Effector memory CD8-positive, alpha-beta T cell (primary cell): ENCODE data around the gene SUPT3H.
"Not testable (repeated sequence)": the region's sequence is repeated elsewhere in the genome, so short reads cannot be mapped to it uniquely, and the experiment has no call there.

Experiments used
- ATAC-seq: fragments of 150-1000 bp; cut with Tn5 transposase; replicated peaks from 2 replicates; pipeline ENCODE4 v1.10.0; 2021; ENCODE audit warnings: mild to moderate bottlenecking, moderate library complexity
- DNase-seq, 3 experiments: peaks; one replicate each; pipeline ENCODE4 v3.0.0; 2021
- H3K27ac Mint-ChIP-seq, 2 donors: one replicate each; pipeline ENCODE4 v1.8.0; 2022; ENCODE audit warnings: mild to moderate bottlenecking in 2 of 2, mixed read lengths in 2 of 2, moderate library complexity in 2 of 2
- H3K27me3 Mint-ChIP-seq, 2 donors: one replicate each; pipeline ENCODE4 v1.8.0; 2022; ENCODE audit warnings: mixed read lengths in 2 of 2
- H3K36me3 Mint-ChIP-seq: one replicate; pipeline ENCODE4 v1.8.0; 2022; ENCODE audit warnings: mild to moderate bottlenecking, moderate library complexity, mixed read lengths; ENCODE audit not compliant: insufficient read depth
- H3K4me1 Mint-ChIP-seq, 2 donors: one replicate each; pipeline ENCODE4 v1.8.0; 2022; ENCODE audit warnings: low read depth in 2 of 2, mixed read lengths in 2 of 2
- H3K4me3 Mint-ChIP-seq, 2 donors: one replicate each; pipeline ENCODE4 v1.8.0; 2022; ENCODE audit warnings: mild to moderate bottlenecking in 2 of 2, mixed read lengths in 2 of 2, moderate library complexity in 2 of 2
- H3K9me3 Mint-ChIP-seq, 2 donors: one replicate each; pipeline ENCODE4 v1.8.0; 2022; ENCODE audit warnings: mixed read lengths in 2 of 2

SUPT3H gene

GRCh38 chr6:44869321-44869897, 508.3 kb downstream of the SUPT3H start:
- Mint-ChIP-seq H3K27ac (no peak overlapping the region), H3K36me3 (no peaks in the 10 kb centered on the region), H3K27me3 (no peaks in the 10 kb centered on the region), H3K4me1 (peaks cover 13 to 18% of the 10 kb centered on the region in 2 donors), H3K9me3 (peaks cover 5 to 10% of the 10 kb centered on the region in 2 donors), H3K4me3 (no peak overlapping the region)
- DNase-seq (no peak), ATAC-seq (no peak)

- Mint-ChIP-seq H3K4me3 (no peak overlapping the region), H3K27me3 (no peaks in the 10 kb centered on the region), H3K4me1 (peaks cover 13 to 18% of the 10 kb centered on the region in 2 donors), H3K9me3 (peaks cover 5 to 10% of the 10 kb centered on the region in 2 donors), H3K36me3 (no peaks in the 10 kb centered on the region), H3K27ac (peak overlapping the region in 1 of 2 donors; percentile 54)
- DNase-seq = no peak
- no peak for ATAC-seq
These were observed 508.8 kb downstream of the SUPT3H start for GRCh38 chr6:44868910-44869309.

- Mint-ChIP-seq H3K27me3 (no peaks in the 10 kb centered on the region), H3K4me1 (peaks cover 13 to 18% of the 10 kb centered on the region in 2 donors), H3K4me3 (no peak overlapping the region), H3K27ac (peak overlapping the region in 1 of 2 donors; percentile 54), H3K9me3 (peaks cover 5 to 10% of the 10 kb centered on the region in 2 donors), H3K36me3 (no peaks in the 10 kb centered on the region)
- DNase-seq (no peak), ATAC-seq (no peak)
These were observed 509.4 kb downstream of the SUPT3H start for GRCh38 chr6:44868335-44868668.

- no peak overlapping the region for H3K4me3 Mint-ChIP-seq
- H3K27me3 Mint-ChIP-seq = no peaks in the 10 kb centered on the region
- H3K27ac Mint-ChIP-seq = no peak overlapping the region
- ATAC-seq (no peak), DNase-seq (no peak)
- H3K9me3 Mint-ChIP-seq = peaks cover 5 to 10% of the 10 kb centered on the region in 2 donors
- H3K4me1 Mint-ChIP-seq = peaks cover 13 to 18% of the 10 kb centered on the region in 2 donors
- H3K36me3 Mint-ChIP-seq = no peaks in the 10 kb centered on the region
These were observed 510.0 kb downstream of the SUPT3H start for GRCh38 chr6:44867571-44868334.

- Mint-ChIP-seq H3K4me1 (peaks cover 11 to 17% of the 10 kb centered on the region in 2 donors), H3K9me3 (peaks cover 5 to 10% of the 10 kb centered on the region in 2 donors)
- not testable (repeated sequence) for DNase-seq, H3K27me3 Mint-ChIP-seq, H3K27ac Mint-ChIP-seq, H3K4me3 Mint-ChIP-seq, ATAC-seq, H3K36me3 Mint-ChIP-seq
These were observed 512.5 kb downstream of the SUPT3H start for GRCh38 chr6:44865184-44865583.

- H3K27ac Mint-ChIP-seq = peak overlapping the region in 1 of 2 donors; percentile 59
- DNase-seq (no peak), ATAC-seq (no peak)
- peaks cover under 1 to 1% of the 10 kb centered on the region in 2 donors for H3K9me3 Mint-ChIP-seq
- no peaks in the 10 kb centered on the region for H3K36me3 Mint-ChIP-seq
- H3K27me3 Mint-ChIP-seq = no peaks in the 10 kb centered on the region
- H3K4me3 Mint-ChIP-seq = no peak overlapping the region
- peaks cover 8 to 14% of the 10 kb centered on the region in 2 donors for H3K4me1 Mint-ChIP-seq
These were observed 517.8 kb downstream of the SUPT3H start for GRCh38 chr6:44859901-44860410.

GRCh38 chr6:44858998-44859397, 518.7 kb downstream of the SUPT3H start:
- no peak for DNase-seq
- peak; percentile 63 for ATAC-seq
- H3K4me1 Mint-ChIP-seq = peaks cover 9 to 13% of the 10 kb centered on the region in 2 donors
- H3K36me3 Mint-ChIP-seq = no peaks in the 10 kb centered on the region
- no peak overlapping the region for H3K4me3 Mint-ChIP-seq
- H3K9me3 Mint-ChIP-seq = no peaks in the 10 kb centered on the region
- H3K27ac Mint-ChIP-seq = no peak overlapping the region
- no peaks in the 10 kb centered on the region for H3K27me3 Mint-ChIP-seq

- Mint-ChIP-seq H3K27ac (no peak overlapping the region), H3K36me3 (no peaks in the 10 kb centered on the region), H3K4me1 (peaks cover 9 to 13% of the 10 kb centered on the region in 2 donors), H3K27me3 (no peaks in the 10 kb centered on the region), H3K9me3 (no peaks in the 10 kb centered on the region), H3K4me3 (no peak overlapping the region)
- ATAC-seq (no peak), DNase-seq (no peak)
These were observed 521.3 kb downstream of the SUPT3H start for GRCh38 chr6:44856479-44856878.

- DNase-seq = no peak
- Mint-ChIP-seq H3K4me1 (peaks cover 9 to 13% of the 10 kb centered on the region in 2 donors), H3K4me3 (no peak overlapping the region), H3K9me3 (no peaks in the 10 kb centered on the region), H3K27me3 (no peaks in the 10 kb centered on the region), H3K27ac (no peak overlapping the region), H3K36me3 (no peaks in the 10 kb centered on the region)
- ATAC-seq = no peak
These were observed 521.9 kb downstream of the SUPT3H start for GRCh38 chr6:44855562-44856411.

- no peaks in the 10 kb centered on the region for H3K9me3 Mint-ChIP-seq
These were observed 522.9 kb downstream of the SUPT3H start for GRCh38 chr6:44854712-44855443.

GRCh38 chr6:44851176-44851575, 526.6 kb downstream of the SUPT3H start:
- Mint-ChIP-seq H3K27ac (no peak overlapping the region), H3K4me3 (no peak overlapping the region), H3K36me3 (no peaks in the 10 kb centered on the region), H3K27me3 (no peaks in the 10 kb centered on the region), H3K9me3 (no peaks in the 10 kb centered on the region), H3K4me1 (peaks cover 7 to 8% of the 10 kb centered on the region in 2 donors)
- ATAC-seq = no peak
- DNase-seq = no peak

More at GRCh38 chr6:44854712-44855443, 522.9 kb downstream of the SUPT3H start:
- H3K27me3 Mint-ChIP-seq = no peaks in the 10 kb centered on the region
- no peak overlapping the region for H3K4me3 Mint-ChIP-seq
- no peak overlapping the region for H3K27ac Mint-ChIP-seq
- H3K36me3 Mint-ChIP-seq = no peaks in the 10 kb centered on the region
- DNase-seq (no peak), ATAC-seq (no peak)
- H3K4me1 Mint-ChIP-seq = peaks cover 9 to 13% of the 10 kb centered on the region in 2 donors

GRCh38 chr6:44850312-44850711, 527.4 kb downstream of the SUPT3H start:
- Mint-ChIP-seq H3K4me3 (no peak overlapping the region), H3K27me3 (no peaks in the 10 kb centered on the region), H3K9me3 (no peaks in the 10 kb centered on the region), H3K4me1 (peaks cover 5 to 8% of the 10 kb centered on the region in 2 donors), H3K27ac (peak overlapping the region in 1 of 2 donors; percentile 63), H3K36me3 (no peaks in the 10 kb centered on the region)
- DNase-seq (no peak), ATAC-seq (no peak)

- ATAC-seq = no peak
- H3K27me3 Mint-ChIP-seq = no peaks in the 10 kb centered on the region
These were observed 527.9 kb downstream of the SUPT3H start for GRCh38 chr6:44849806-44850205.

More at GRCh38 chr6:44849806-44850205, 527.9 kb downstream of the SUPT3H start:
- no peak overlapping the region for H3K4me3 Mint-ChIP-seq
- peak overlapping the region in 1 of 2 donors; percentile 63 for H3K27ac Mint-ChIP-seq
- H3K4me1 Mint-ChIP-seq = peaks cover 7% of the 10 kb centered on the region in 2 donors
- no peaks in the 10 kb centered on the region for H3K9me3 Mint-ChIP-seq
- no peak for DNase-seq
- H3K36me3 Mint-ChIP-seq = no peaks in the 10 kb centered on the region
